GM21576 (cell line): Measurements from ENCODE around the gene UCN2.
"Not testable (repeated sequence)": the region's sequence is repeated elsewhere in the genome, so short reads cannot be mapped to it uniquely, and the experiment has no call there.

Experiments
- ATAC-seq: cut with Tn5 transposase; IDR thresholded peaks from one replicate; pipeline ENCODE4 v1.9.1; 2021; ENCODE audit warnings: mild to moderate bottlenecking, moderate library complexity; ENCODE audit not compliant: unreplicated experiment

UCN2 gene

GRCh38 chr3:48564022-48564421 lies 441 bp upstream of the UCN2 start:
- ATAC-seq = no peak

- ATAC-seq = no peak
Measured at GRCh38 chr3:48562367-48563095, 1.1 kb downstream of the UCN2 start.

- ATAC-seq = no peak
Measured at GRCh38 chr3:48561045-48561736, 2.4 kb downstream of the UCN2 start.

- ATAC-seq = no peak
Measured at GRCh38 chr3:48560648-48561018, 2.9 kb downstream of the UCN2 start.

GRCh38 chr3:48558493-48559134 lies 5.0 kb downstream of the UCN2 start:
- ATAC-seq = no peak

- ATAC-seq = peak; percentile 87
Measured at GRCh38 chr3:48556796-48557626, 6.6 kb downstream of the UCN2 start, which contains the start of gene PFKFB4. PFKFB4 (minus strand) TSS chr3:48556803; CDS start chr3:48556777, 26 bp downstream.

- no peak for ATAC-seq
Measured at GRCh38 chr3:48555949-48556795, 7.4 kb downstream of the UCN2 start.

GRCh38 chr3:48555231-48555948 lies 8.2 kb downstream of the UCN2 start:
- ATAC-seq = no peak

- no peak for ATAC-seq
Measured at GRCh38 chr3:48553886-48554845, 9.4 kb downstream of the UCN2 start.

GRCh38 chr3:48553361-48553760 lies 10.2 kb downstream of the UCN2 start:
- no peak for ATAC-seq

GRCh38 chr3:48552111-48552951 lies 11.2 kb downstream of the UCN2 start:
- no peak for ATAC-seq

- ATAC-seq = not testable (repeated sequence)
Measured at GRCh38 chr3:48551651-48552050, 11.9 kb downstream of the UCN2 start.

GRCh38 chr3:48548729-48549705 lies 14.6 kb downstream of the UCN2 start:
- peak; percentile 58 for ATAC-seq

- ATAC-seq = no peak
Measured at GRCh38 chr3:48548126-48548525, 15.5 kb downstream of the UCN2 start.

- no peak for ATAC-seq
Measured at GRCh38 chr3:48546203-48546829, 17.3 kb downstream of the UCN2 start.

GRCh38 chr3:48544141-48544540 lies 19.4 kb downstream of the UCN2 start:
- no peak for ATAC-seq
